Measurements from ENCODE around the gene ACTR5.

- TF ChIP-seq CTCF (conservative IDR thresholded peaks at IDR 0.05; ENCODE audit: low read length), result no peak
- TF ChIP-seq EZH2phosphoT487 (IDR thresholded peaks at IDR 0.05; ENCODE audit: borderline replicate concordance, low read depth, low read length), result no peak
Measured at GRCh38 chr20:38804682-38805501, 56.6 kb downstream of the ACTR5 start.

All from OCI-LY7 (cell line).